Measurements from ENCODE around the gene LDB2. TPM values are rescaled to one million over a fixed set of nuclear protein-coding genes. Genes with fewer than 3 reads are reported as not detected.

The LDB2 gene
- total and polyA plus RNA-seq, 2 donors (not counting 1 experiment from before 2014, with no cell fraction given) = not detected

DNA sequence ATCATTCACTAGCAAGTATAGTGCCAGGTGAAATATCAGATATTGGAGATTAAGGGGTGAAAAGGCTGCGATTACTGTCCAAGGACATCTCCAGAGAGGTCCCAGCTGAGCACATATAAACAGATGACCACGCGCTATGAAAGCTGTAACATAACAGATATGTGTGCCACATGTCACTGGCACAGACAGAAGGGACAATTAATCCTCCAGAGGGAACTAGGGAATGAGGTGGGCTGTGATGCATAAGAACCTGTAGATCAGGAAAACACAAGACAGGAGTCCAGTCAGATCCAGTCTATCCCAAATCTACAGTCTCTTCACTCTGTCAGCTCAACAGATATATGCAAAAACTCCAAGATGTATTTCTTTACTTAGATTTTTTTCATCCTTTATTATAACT is 157.2 kb downstream of the LDB2 start:
- Histone ChIP-seq H3K4me1 (ENCODE audit: control insufficient read depth in 2 of 2, insufficient read depth in 2 of 2, low read length in 2 of 2) (no peaks in the 10 kb centered on the region), H3K27ac (ENCODE audit: low read length in 2 of 2) (no peak overlapping the region), H3K4me3 (ENCODE audit: control extremely low read depth in 1 of 5, extremely low read depth in 1 of 5, insufficient read depth in 1 of 5, low read depth in 2 of 5, low read length in 4 of 5) (no peak overlapping the region), H3K27me3 (replicated peaks in 1 of 4; ENCODE audit: control extremely low read depth in 1 of 4, control insufficient read depth in 3 of 4, insufficient read depth in 4 of 4, low read length in 3 of 4) (no peaks in the 10 kb centered on the region), H3K4me2 (replicated peaks; ENCODE audit: low read depth, low read length, poor library complexity, severe bottlenecking) (no peak overlapping the region), H3K9ac (ENCODE audit: low read length) (no peak overlapping the region), H3K36me3 (replicated peaks in 1 of 2; ENCODE audit: control extremely low read depth in 1 of 2, control insufficient read depth in 1 of 2, extremely low read depth in 1 of 2, insufficient read depth in 2 of 2, low read length in 1 of 2) (no peaks in the 10 kb centered on the region), H2AFZ (ENCODE audit: insufficient read depth, low read depth, low read length, poor library complexity, severe bottlenecking) (no peak overlapping the region), H3K79me2 (ENCODE audit: control insufficient read depth, insufficient read depth, low read length) (no peaks in the 10 kb centered on the region), H3K9me3 (ENCODE audit: control extremely low read depth in 1 of 3, control insufficient read depth in 2 of 3, insufficient read depth in 1 of 3, low read length in 2 of 3) (peaks cover 0 to 3% (median 2%) of the 10 kb centered on the region in 3 donors), H4K20me1 (ENCODE audit: control insufficient read depth, insufficient read depth, low read length, poor library complexity, severe bottlenecking) (no peaks in the 10 kb centered on the region)
- H3K27me3 Mint-ChIP-seq = no peaks in the 10 kb centered on the region
- H3K4me3 Mint-ChIP-seq = no peak overlapping the region
- no CpG with 5 or more reads among the region's 3 CpGs for WGBS (ENCODE audit: insufficient coverage)
- no peak overlapping the region for H3K27ac Mint-ChIP-seq
- CTCF ChIA-PET = no interaction called here
- ATAC-seq (ENCODE audit: low read depth) = no peak
- no peak for DNase-seq
- H3K4me1 Mint-ChIP-seq = no peaks in the 10 kb centered on the region
- TF ChIP-seq, protein P1, sequence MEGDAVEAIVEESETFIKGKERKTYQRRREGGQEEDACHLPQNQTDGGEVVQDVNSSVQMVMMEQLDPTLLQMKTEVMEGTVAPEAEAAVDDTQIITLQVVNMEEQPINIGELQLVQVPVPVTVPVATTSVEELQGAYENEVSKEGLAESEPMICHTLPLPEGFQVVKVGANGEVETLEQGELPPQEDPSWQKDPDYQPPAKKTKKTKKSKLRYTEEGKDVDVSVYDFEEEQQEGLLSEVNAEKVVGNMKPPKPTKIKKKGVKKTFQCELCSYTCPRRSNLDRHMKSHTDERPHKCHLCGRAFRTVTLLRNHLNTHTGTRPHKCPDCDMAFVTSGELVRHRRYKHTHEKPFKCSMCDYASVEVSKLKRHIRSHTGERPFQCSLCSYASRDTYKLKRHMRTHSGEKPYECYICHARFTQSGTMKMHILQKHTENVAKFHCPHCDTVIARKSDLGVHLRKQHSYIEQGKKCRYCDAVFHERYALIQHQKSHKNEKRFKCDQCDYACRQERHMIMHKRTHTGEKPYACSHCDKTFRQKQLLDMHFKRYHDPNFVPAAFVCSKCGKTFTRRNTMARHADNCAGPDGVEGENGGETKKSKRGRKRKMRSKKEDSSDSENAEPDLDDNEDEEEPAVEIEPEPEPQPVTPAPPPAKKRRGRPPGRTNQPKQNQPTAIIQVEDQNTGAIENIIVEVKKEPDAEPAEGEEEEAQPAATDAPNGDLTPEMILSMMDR (IDR thresholded peaks at IDR 0.05) = no peak
- no peak for TF ChIP-seq EZH2 (IDR thresholded peaks at IDR 0.05; ENCODE audit: borderline replicate concordance, insufficient read depth, low read depth, low read length, poor library complexity, severe bottlenecking)
- H3K9me3 Mint-ChIP-seq (ENCODE audit: insufficient read depth) = no peaks in the 10 kb centered on the region
- intact Hi-C loops (cut with micrococcal nuclease) = no loop called here
- POLR2A ChIA-PET = no interaction called here

DNA sequence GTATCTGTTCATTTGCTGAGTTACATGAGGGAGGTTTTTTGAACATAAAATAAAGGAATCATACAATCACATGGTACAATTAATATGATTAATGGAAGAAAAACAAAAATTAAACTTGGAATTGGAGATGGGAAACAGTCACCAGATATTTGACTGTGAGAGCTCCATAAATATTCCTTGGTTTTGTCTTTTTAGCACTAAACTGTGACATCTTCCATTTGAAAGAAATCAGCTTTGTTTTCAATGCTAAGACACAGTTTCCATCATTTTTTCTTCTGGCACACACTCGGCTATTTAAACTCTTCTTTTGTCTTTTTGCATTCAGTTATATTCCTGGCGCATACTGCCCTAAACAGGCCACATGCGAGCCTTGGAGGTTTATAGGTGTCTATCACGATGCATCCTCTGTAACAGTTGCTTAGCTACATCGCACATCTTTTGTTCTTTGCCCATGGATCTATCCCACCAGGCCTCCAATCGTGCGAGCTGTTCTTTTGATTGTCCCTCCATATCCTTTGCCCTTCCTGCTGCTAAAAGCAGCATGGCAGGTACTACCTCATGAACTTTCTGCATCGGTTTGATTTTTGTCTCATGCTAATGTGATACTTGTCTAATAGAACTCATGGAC is 158.3 kb downstream of the LDB2 start:
- no peak overlapping the region for H3K4me3 ChIP-seq (ENCODE audit: control extremely low read depth in 1 of 5, extremely low read depth in 1 of 5, insufficient read depth in 1 of 5, low read depth in 2 of 5, low read length in 4 of 5)
- intact Hi-C loops (cut with micrococcal nuclease) = no loop called here
- no peaks in the 10 kb centered on the region for H3K27me3 ChIP-seq (replicated peaks in 1 of 4; ENCODE audit: control extremely low read depth in 1 of 4, control insufficient read depth in 3 of 4, insufficient read depth in 4 of 4, low read length in 3 of 4)
- H3K79me2 ChIP-seq (ENCODE audit: control insufficient read depth, insufficient read depth, low read length) = no peaks in the 10 kb centered on the region
- DNase-seq (no peak), ATAC-seq (ENCODE audit: low read depth) (no peak)
- POLR2A ChIA-PET = no interaction called here
- Mint-ChIP-seq H3K9me3 (ENCODE audit: insufficient read depth) (no peaks in the 10 kb centered on the region), H3K4me3 (no peak overlapping the region), H3K27ac (no peak overlapping the region), H3K27me3 (no peaks in the 10 kb centered on the region), H3K4me1 (no peaks in the 10 kb centered on the region)
- no peak overlapping the region for H3K27ac ChIP-seq (ENCODE audit: low read length in 2 of 2)
- no peak overlapping the region for H3K9ac ChIP-seq (ENCODE audit: low read length)
- H3K4me2 ChIP-seq (replicated peaks; ENCODE audit: low read depth, low read length, poor library complexity, severe bottlenecking) = no peak overlapping the region
- no peaks in the 10 kb centered on the region for H3K4me1 ChIP-seq (ENCODE audit: control insufficient read depth in 2 of 2, insufficient read depth in 2 of 2, low read length in 2 of 2)
- 100% methylated on average over 5 of the region's 8 CpGs for WGBS (ENCODE audit: insufficient coverage)
- CTCF ChIA-PET = no interaction called here
- H3K36me3 ChIP-seq (replicated peaks in 1 of 2; ENCODE audit: control extremely low read depth in 1 of 2, control insufficient read depth in 1 of 2, extremely low read depth in 1 of 2, insufficient read depth in 2 of 2, low read length in 1 of 2) = no peaks in the 10 kb centered on the region
- H3K9me3 ChIP-seq (ENCODE audit: control extremely low read depth in 1 of 3, control insufficient read depth in 2 of 3, insufficient read depth in 1 of 3, low read length in 2 of 3) = peaks cover 0 to 6% (median 2%) of the 10 kb centered on the region in 3 donors
- TF ChIP-seq, protein P1 (IDR thresholded peaks at IDR 0.05) = no peak
- no peak for TF ChIP-seq EZH2 (IDR thresholded peaks at IDR 0.05; ENCODE audit: borderline replicate concordance, insufficient read depth, low read depth, low read length, poor library complexity, severe bottlenecking)
- H4K20me1 ChIP-seq (ENCODE audit: control insufficient read depth, insufficient read depth, low read length, poor library complexity, severe bottlenecking) = no peaks in the 10 kb centered on the region
- H2AFZ ChIP-seq (ENCODE audit: insufficient read depth, low read depth, low read length, poor library complexity, severe bottlenecking) = no peak overlapping the region
